Measurements from ENCODE around the gene VAMP2.
A peak's percentile ranks its signal among the peaks of the same experiment; 100 is the strongest.

The VAMP2 gene

DNA sequence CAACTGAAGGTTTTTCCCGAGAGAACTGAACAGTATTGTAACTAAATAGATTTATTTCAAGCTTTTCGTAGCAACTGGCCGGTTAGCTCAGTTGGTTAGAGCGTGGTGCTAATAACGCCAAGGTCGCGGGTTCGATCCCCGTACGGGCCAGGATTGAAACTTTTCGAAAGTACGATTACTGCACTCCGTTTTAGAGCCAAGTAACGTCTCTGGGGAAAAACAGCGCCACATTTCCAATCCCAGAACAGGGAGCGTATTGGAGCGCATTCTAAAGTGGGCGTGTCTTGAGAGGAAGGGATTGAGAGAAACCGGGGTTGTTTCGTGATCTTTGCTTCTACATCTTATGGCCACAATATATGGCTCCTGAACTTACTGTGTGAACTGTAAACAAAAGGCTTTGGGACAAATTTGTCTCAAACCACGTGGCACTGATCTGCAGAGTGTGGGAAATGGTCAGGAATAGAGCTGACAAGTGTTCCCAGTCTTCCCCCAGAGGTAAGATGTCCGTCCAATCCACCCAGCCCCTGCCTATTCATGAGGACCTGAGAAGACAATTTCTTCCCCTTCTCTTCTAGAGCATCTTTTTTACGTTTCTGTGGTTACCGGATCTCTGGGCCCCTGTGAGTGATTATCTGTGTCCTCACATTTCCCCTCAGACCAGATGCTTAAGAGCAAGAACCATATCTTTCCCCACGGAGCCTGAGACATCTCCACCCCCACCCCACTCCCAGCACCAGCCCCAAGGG is 24.9 kb upstream of the VAMP2 start:
- peak overlapping the region; percentile 80 for H3K4me3 ChIP-seq (ENCODE audit: low read length)
- TF ChIP-seq ZNF274 (IDR thresholded peaks at IDR 0.05; ENCODE audit: low read depth, low read length), result no peak

DNA sequence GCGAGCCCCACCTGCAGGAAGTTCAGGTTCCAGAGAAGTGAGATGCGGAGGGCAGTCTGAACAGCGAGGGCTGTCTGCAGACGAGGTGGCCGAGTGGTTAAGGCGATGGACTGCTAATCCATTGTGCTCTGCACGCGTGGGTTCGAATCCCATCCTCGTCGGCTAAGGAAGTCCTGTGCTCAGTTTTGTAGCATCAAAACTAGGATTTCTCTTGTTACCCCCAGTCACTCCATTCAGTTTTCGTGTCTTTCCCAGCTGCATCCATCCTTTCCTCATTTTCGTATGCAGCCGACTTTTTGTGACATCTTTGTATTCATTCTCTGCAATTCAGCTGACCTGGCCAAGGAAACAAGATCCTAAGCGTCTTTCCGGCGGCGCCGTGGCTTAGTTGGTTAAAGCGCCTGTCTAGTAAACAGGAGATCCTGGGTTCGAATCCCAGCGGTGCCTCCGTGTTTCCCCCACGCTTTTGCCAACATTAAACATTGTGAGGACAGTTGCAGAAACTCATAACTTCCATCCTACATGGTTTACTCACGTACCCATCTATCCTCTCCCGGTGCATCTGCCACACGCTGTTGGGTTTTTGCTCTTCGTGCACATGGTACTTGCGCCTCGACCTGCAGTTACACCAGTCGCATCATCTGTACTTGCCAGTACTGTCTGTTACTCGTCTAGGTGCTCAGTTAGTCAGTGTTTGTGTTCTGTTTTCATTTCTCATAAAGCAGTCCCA is 24.2 kb upstream of the VAMP2 start:
- TF ChIP-seq ZNF274 (IDR thresholded peaks at IDR 0.05; ENCODE audit: low read depth, low read length), result no peak
- H3K4me3 ChIP-seq (ENCODE audit: low read length), result peak overlapping the region; percentile 77

DNA sequence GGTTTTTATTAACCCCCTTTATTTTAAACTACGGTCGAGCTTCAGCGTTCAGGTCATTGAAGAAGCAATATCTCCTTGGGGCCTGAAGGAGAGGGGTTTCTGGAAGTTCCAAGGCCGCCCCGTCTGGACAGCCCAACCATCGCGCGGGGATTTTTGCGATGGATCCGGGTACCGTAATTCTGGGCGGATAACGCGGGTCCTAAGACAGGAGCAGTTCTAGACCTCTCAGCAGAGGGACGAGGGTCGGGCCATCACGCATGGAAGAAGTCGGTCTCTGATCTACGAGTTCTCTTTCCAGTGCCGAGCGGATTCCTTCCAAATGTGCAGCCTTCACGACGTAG is 23.7 kb upstream of the VAMP2 start:
- TF ChIP-seq ZNF274 (IDR thresholded peaks at IDR 0.05; ENCODE audit: low read depth, low read length), result no peak
- H3K4me3 ChIP-seq (ENCODE audit: low read length), result peak overlapping the region; percentile 77

DNA sequence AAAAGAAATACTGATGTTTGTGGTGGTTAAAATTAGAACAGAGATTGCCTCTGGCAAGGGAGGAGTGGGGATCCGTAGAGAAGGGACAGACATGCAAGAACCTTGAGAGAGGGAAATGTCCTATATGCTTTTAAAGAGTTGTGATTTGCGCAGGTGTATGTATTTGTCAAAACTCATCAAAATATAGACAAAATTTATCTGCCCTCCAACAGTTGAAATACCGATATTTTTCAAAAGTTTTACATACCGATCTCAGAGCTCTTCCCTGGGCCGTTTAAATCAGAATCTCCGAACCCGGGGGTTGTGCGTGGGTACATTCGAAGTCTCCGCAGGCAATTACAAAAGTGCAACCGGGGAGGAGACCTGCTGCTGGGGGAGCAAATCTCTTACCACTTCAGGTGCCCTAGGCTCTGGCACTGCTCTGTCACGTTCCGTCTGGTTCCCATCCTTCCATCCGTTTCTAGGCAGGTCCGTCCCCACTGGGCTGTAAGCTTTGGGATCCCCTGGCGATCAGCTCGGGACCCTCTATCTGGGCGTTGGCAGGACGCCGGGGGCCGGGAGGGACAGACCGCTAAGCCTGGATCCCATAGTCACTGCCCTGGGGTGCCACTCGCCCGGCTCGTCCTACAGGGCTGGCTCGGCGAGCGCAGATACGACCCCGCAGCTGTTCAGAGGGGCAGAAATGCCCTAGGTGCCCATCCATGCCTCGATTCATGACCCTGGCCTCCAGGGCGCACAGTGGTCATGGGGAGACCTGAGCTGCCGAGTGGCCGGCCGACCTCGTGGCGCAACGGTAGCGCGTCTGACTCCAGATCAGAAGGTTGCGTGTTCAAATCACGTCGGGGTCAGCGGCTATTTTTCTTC is 23.1 kb upstream of the VAMP2 start:
- H3K4me3 ChIP-seq (ENCODE audit: low read length), result peak overlapping the region; percentile 77
- TF ChIP-seq ZNF274 (IDR thresholded peaks at IDR 0.05; ENCODE audit: low read depth, low read length), result no peak

DNA sequence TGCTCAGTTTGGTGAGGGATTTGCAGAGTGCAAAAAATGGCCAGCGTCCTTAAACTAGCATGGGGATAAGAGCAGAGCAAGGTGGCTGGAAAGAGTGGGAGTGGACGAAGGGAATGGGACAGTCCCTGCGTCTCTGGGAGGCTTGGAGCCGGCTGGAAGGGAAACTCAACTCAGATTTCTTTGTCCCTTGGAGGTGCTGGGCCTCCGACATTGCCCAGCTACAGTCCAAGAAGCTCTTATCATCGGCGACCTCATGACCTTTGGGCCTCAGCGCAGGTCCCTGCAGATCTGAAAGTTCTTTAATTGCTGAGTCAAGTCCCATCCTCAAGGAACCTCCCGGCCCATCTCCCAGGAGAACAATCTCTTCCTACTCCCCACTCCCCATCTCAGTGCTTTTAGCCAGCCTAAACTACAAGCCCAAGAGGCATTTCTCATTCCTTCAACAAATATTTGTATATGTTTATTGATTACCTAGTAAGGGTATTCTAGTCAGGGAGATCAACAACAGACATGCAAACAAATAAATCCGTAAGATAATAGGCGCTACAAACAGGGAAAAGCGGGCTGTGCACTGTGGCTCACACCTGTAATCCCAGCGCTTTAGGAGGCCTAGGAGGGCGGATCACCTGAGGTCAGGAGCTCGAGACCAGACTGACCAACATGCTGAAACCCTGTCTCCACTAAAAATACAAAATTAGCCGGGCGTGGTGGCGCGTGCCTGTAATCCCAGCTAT is 14.4 kb upstream of the VAMP2 start:
- peak overlapping the region; percentile 66; the same call in 1 of the 2 replicates for H3K4me3 ChIP-seq (ENCODE audit: low read length)
- TF ChIP-seq ZNF274 (IDR thresholded peaks at IDR 0.05; ENCODE audit: low read depth, low read length), result no peak

DNA sequence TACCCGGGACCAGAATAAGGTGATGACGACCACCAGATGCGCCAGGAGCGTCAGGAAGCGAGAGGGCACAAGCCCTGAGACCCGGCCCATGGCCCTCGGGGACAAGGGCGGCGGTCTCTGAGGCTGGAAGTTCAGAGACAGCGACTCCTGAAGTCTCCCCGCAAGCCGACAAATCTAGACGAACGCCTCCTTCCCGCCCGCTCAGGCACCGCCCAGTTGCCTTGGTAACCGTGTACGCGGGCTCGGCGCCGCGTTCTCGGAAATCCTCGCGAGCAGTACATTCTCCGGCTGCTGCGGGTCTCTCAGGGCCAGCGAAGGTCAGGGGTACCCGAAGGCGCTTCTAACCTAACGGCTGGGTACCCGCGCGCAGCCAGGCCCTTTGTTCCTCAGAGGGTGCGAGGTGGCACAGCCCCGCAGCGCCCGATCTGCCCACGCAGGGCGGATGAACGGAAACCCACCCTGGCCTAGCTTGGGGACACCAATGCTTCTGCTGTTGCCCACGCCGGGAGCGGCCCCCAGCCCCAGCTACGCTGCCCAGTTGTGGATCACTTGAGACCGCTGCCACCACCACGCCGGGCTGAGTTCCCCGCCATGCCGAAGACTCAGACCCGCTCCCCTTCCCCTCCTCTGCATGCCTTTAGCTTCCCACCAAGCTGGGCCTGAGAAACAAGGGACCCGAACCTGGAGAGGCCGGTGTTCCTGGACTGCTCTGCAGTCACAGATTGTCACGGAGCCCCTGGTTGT is 13.6 kb upstream of the VAMP2 start, which contains the start of gene TMEM107:
Gene TMEM107 (minus strand): TSS at position 184 of the 744 bp plus-strand sequence. CDS start 94 bp downstream, at position 90.
- TF ChIP-seq ZNF274 (IDR thresholded peaks at IDR 0.05; ENCODE audit: low read depth, low read length), result no peak
- peak within 1 kb of the TSS; percentile 66 for H3K4me3 ChIP-seq (ENCODE audit: low read length)

DNA sequence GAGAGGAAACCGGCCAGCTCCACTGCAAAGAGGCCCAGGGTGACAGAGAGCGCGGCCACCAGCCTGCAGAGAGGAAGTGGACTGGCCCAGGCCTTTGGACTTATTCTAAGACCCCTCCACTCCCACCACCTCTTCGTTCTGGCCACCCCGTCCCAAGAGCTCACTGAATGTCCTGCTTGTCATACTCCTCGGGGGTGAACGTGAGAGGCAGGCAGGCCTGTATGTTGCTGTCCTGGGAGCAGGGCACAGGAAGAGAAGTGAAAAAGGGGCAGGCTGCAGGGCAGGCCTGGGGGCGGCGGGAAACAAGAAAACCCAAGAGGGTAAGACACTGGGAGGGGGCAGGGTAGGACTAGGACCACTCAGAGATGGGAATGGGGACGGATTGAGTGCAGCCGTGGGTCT is 13.0 kb upstream of the VAMP2 start:
- TF ChIP-seq ZNF274 (IDR thresholded peaks at IDR 0.05; ENCODE audit: low read depth, low read length), result no peak
- peak overlapping the region; percentile 66 for H3K4me3 ChIP-seq (ENCODE audit: low read length)

DNA sequence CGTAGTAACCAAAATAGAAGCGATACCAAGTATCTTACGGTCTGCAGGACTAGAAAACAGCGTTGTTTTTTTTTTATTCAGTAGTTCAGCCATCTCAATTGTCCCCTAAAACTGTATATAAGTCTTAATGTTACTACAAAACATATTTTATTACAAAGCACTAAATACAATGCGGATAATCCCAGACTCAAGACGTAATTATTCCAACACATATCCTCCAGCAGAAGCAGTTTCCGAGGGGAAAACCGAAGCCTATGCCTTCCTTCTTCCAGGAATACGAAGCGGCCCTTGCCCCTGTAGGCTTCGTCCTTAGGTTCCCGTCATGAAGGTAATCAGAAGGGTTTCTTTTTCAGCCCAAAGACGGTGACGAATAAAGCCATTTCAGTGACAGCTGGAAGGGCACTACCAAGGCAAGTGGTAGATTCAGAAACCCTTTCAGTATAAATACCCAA is 11.1 kb upstream of the VAMP2 start:
- TF ChIP-seq ZNF274 (IDR thresholded peaks at IDR 0.05; ENCODE audit: low read depth, low read length), result no peak
- H3K4me3 ChIP-seq (ENCODE audit: low read length), result peak overlapping the region; percentile 71

DNA sequence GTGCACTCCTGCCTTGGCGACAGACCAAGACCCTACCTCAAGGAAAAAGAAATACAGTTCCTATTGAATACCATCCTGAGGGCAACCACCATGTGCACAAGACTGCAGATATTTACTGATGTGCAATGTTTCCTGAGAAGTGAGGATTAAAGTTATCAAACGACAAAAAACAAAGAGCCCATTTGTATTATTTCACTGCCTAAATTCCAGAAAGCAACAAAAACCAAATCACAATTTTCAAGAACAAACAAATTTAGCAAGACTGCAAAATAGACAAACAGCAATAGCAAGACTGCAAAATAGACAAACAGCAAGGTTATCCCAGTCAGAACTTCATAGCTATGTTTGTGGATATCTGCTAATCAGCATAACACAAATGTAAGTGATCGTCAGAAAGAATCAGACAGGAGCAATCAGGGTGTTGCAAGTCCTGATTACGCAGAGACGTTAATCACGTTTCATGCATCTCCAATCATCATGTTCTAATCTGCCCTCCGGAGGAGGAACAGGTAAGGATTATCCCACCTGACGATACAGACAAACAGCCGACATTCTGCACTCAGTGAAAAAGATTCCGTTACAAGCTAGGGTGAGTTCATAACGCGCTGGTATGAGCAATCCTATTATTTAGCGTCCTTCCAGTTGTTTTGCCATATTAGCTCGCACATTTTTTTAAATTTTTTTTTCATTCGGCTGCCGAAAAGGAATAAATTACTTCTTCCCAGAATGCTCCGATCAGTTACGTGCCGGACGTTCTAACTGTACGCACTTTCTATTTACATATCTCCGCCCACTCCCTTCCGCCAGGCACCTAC is 10.5 kb upstream of the VAMP2 start:
- H3K4me3 ChIP-seq (ENCODE audit: low read length), result peak overlapping the region; percentile 71
- no peak for TF ChIP-seq ZNF274 (IDR thresholded peaks at IDR 0.05; ENCODE audit: low read depth, low read length)

DNA sequence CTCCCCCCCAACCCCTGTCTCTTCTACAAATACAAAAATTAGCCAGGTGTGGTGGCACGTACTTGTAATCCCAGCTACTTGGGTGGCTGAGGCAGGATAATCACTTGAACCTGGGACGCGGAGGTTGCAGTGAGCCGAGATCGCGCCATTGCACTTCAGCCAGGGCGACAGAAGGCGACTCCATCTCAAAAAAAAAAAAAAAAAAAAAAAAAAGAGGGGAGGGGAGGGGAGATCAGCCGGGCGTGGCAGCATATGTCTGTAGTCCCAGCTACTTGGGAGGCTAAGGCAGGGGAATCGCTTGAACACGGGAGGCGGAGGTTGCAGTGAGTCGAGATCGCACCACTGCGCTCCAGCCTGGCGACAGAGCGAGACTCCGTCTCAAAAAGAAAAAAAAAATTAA is 7.4 kb upstream of the VAMP2 start:
- H3K4me3 ChIP-seq (ENCODE audit: low read length), result peak overlapping the region; percentile 3; the same call in 1 of the 2 replicates

DNA sequence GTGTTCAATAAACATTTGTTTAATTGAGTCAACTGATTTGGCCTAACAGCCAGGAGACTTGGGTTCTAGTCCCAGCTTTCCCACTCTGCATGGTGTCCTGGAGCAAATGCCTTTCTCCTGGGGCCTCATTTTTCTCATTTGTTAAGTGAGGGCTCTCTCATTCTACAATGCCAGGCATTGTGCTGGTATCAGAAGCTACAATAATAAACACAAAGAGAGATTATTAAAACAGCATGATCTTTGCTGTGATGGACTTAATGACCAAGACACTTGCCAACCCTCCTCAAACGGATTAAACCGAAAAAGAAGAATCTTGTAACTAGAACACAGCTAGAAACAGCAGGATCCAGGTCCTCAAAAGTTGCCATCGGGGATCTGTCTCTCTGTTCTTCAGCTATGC is 4.8 kb upstream of the VAMP2 start:
- no peak overlapping the region for H3K4me3 ChIP-seq (ENCODE audit: low read length)
- no peak for TF ChIP-seq ZNF274 (IDR thresholded peaks at IDR 0.05; ENCODE audit: low read depth, low read length)

DNA sequence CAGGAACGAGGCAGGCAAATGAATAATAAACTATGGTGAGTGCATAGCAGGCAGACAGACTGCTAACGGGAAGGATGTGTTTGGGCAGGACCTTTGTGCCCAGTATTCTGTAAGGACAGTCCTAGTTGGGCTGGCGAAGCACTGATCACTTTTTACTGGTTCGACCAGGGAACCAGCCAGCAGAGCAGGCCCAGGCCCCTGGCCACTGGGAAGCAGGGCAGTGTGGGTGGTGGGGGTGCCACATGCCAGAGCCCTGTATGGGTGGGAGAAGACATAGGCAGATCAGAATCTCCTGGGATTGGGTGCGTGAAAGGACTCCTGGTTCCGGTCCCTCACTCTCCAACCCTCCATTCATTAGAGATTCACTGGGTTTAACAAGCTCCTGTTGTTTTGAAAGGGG is 4.0 kb upstream of the VAMP2 start:
- H3K4me3 ChIP-seq (ENCODE audit: low read length), result no peak overlapping the region
- TF ChIP-seq ZNF274 (IDR thresholded peaks at IDR 0.05; ENCODE audit: low read depth, low read length), result no peak

Data from GM08714 (cell line).